GM12878 (cell line): ENCODE results near the gene PPIG. TPM values are rescaled to one million over a fixed set of nuclear protein-coding genes. Genes with fewer than 3 reads are reported as not detected.

Experiments used
- ATAC-seq: fragments of 200-7000 bp; cut with Tn5 transposase; 3 replicates; pipeline ENCODE4 v1.9.1; 2020; ENCODE audit warnings: mild to moderate bottlenecking, moderate library complexity
- BruUV-seq: library from RNA; stranded (reverse); fragments of 400-500 nt; replicated peaks from 2 replicates; lab custom pipeline; 2021; lab: Mats Ljungman, UMichigan
- CTCF ChIA-PET: fragments of 300-600 bp; sonication (Branson Sonifier 250); formaldehyde crosslinking; extraction: SDS; loops from one replicate; lab custom pipeline; 2021; ENCODE audit warnings: inconsistent platforms; lab: Yijun Ruan, JAX
- POLR2A ChIA-PET: fragments of 350-600 bp; formaldehyde crosslinking; extraction: SDS; loops from one replicate; lab custom pipeline; 2021; ENCODE audit warnings: inconsistent platforms; lab: Charles Lee
- RAD21 ChIA-PET: fragments of 300-600 bp; sonication (Branson Sonifier 250); formaldehyde crosslinking; loops from one replicate; lab custom pipeline; 2023; ENCODE audit warnings: antibody characterized with exemption; ENCODE audit not compliant: unreplicated experiment; lab: Charles Lee
- SMC1A ChIA-PET: fragments of 300-600 bp; sonication (Branson Sonifier 250); formaldehyde crosslinking; loops from one replicate; lab custom pipeline; 2023; ENCODE audit not compliant: unreplicated experiment, uncharacterized antibody; lab: Charles Lee
- DNase-seq: peaks from one replicate; pipeline ENCODE4 v3.0.0-alpha.2; 2011; ENCODE audit warnings: low read depth, low spot score
- FAIRE-seq: peaks from 3 replicates; lab custom pipeline; 2011; peaks lifted over from hg19 to GRCh38; lab: Jason Lieb, UNC
- H2AFZ ChIP-seq: 2 replicates; pipeline ENCODE4 v1.6.0; 2011; ENCODE audit warnings: low read depth, low read length, control low read depth; ENCODE audit not compliant: control insufficient read depth
- H3K27ac ChIP-seq: 2 replicates; pipeline ENCODE4 v1.5.1; 2011; ENCODE audit warnings: control low read depth; ENCODE audit not compliant: control insufficient read depth, insufficient read depth
- H3K27me3 ChIP-seq, 2 experiments: replicated peaks in 1 of 2; 2 replicates each; pipeline versions ENCODE4 v1.6.0 to v1.6.1; 2011; ENCODE audit warnings: low read length in 1 of 2; ENCODE audit not compliant: control insufficient read depth in 2 of 2, insufficient read depth in 2 of 2
- H3K36me3 ChIP-seq, 2 experiments: 2 replicates each; pipeline ENCODE4 v1.5.1; 2011; ENCODE audit warnings: low read length in 1 of 2; ENCODE audit not compliant: control insufficient read depth in 2 of 2, insufficient read depth in 2 of 2
- H3K4me1 ChIP-seq: 2 replicates; pipeline ENCODE4 v1.6.1; 2011; ENCODE audit warnings: mild to moderate bottlenecking, low read length, moderate library complexity, mixed read lengths; ENCODE audit not compliant: control insufficient read depth, insufficient read depth
- H3K4me2 ChIP-seq: 2 replicates; pipeline ENCODE4 v1.6.0; 2011; ENCODE audit warnings: control low read depth; ENCODE audit not compliant: control insufficient read depth, insufficient read depth
- H3K4me3 ChIP-seq: fragments of 200-600 bp; sonication (generic); 2 replicates; pipeline ENCODE4 v1.5.1; 2016
- H3K79me2 ChIP-seq: 2 replicates; pipeline ENCODE4 v1.6.0; 2011; ENCODE audit warnings: low read length; ENCODE audit not compliant: control insufficient read depth, insufficient read depth
- H3K9ac ChIP-seq: 2 replicates; pipeline ENCODE4 v1.8.0; 2011; ENCODE audit warnings: low read length, control low read depth, mixed read lengths; ENCODE audit not compliant: control insufficient read depth, insufficient read depth
- H3K9me3 ChIP-seq: replicated peaks from 3 replicates; pipeline ENCODE4 v1.5.1; 2011; ENCODE audit warnings: mild to moderate bottlenecking, low read length; ENCODE audit not compliant: control insufficient read depth, insufficient read depth
- H4K20me1 ChIP-seq: 2 replicates; pipeline ENCODE4 v1.6.0; 2011; ENCODE audit not compliant: control insufficient read depth, insufficient read depth
- GABPA ChIP-seq: IDR thresholded peaks from 2 replicates; pipeline ENCODE4 v1.6.1; 2014; ENCODE audit warnings: antibody characterized with exemption, low read depth, mild to moderate bottlenecking, inconsistent platforms
- HDGF ChIP-seq: fragments of 450-650 bp; IDR thresholded peaks from 2 replicates; pipeline ENCODE4 v1.6.1; 2016; ENCODE audit warnings: antibody characterized with exemption
- NRF1 ChIP-seq: conservative IDR thresholded peaks from 2 replicates; pipeline ENCODE4 v1.6.1; 2011; ENCODE audit warnings: mild to moderate bottlenecking, low read depth, low read length, improper control_type of control experiment
- RCOR1 ChIP-seq: conservative IDR thresholded peaks from 2 replicates; pipeline ENCODE4 v1.6.1; 2012; ENCODE audit warnings: low read depth, low read length, improper control_type of control experiment
- YY1 ChIP-seq: IDR thresholded peaks from 2 replicates; pipeline ENCODE4 v1.6.1; 2011; ENCODE audit warnings: low read depth, mild to moderate bottlenecking, low read length
- WGBS: methylation state at CpG from one replicate; pipeline ENCODE4 v1.1.6; 2016; ENCODE audit warnings: low lambda C conversion rate; ENCODE audit not compliant: insufficient replicate concordance, insufficient coverage; ENCODE audit errors: missing lambda C conversion rate; 5-methylcytosine and 5-hydroxymethylcytosine counted together
- in situ Hi-C: fragments of 300-500 bp; cut with MboI; formaldehyde crosslinking; loops from 9 replicates; pipeline ENCODE4 v1.14.3; 2018; ENCODE audit warnings: mixed read lengths
- intact Hi-C: fragments of 100-400 bp; cut with micrococcal nuclease; formaldehyde crosslinking; loops from one replicate; pipeline ENCODE4 v1.14.2; 2022; ENCODE audit not compliant: unreplicated experiment
- polyA plus RNA-seq, 11 experiments: library from polyadenylated mRNA; depleted of rRNA in 4 of 11; unstranded in 6 of 11; stranded (reverse) in 5 of 11; fragments of >200 nt; fragmentation: Nextera tagmentation in 4 of 11; fragmentation: Illumina TruSeq in 1 of 11; extraction: Ambion mirVana in 4 of 11; extraction: Trizol in 1 of 11; gene quantifications; 1 replicate in 1 of 11; 2 replicates in 10 of 11; pipeline versions ENCODE4 v1.2.1 to v1.2.3, GENCODE V29; 2011 to 2016; ENCODE audit warnings: inconsistent platforms in 2 of 11, missing spikeins in 2 of 11, low read depth in 1 of 11
- total RNA-seq, 4 experiments: library from RNA; depleted of rRNA in 3 of 4; stranded (reverse); fragments of >200 nt in 3 of 4; fragmentation: Illumina TruSeq in 1 of 4; extraction: Trizol in 1 of 4; gene quantifications; 2 replicates each; pipeline versions ENCODE4 v1.2.1 to v1.2.3, GENCODE V29; 2013 to 2021

PPIG gene
- total and polyA plus RNA-seq, 10 of the 15 experiments (the other 5 are each of a cell fraction or from before 2014, with no cell fraction given): 22.3 to 147 (median 95.2) TPM

DNA sequence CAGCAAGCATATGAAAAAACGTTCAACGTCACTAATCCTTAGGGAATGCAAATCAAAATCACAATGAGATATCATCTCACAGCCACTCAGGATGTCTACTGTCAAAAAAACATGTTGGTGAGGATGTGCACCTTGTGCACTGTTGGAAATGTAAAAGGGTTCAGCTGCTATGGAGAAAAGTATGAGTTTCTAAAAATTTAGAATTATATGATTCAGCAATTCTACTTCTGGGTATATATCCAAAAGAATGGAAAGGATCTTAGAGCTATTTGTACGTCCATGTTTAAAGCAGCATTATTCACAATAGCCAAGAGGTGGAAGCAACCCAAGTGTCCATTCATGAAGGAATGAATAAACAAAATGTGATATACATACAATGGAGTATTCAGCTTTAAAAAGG, 60.0 kb downstream of the PPIG start:
- 92% methylated on average over 3 of the region's 3 CpGs for WGBS
- intact Hi-C loops: no loop called here
- DNase-seq (no peak), FAIRE-seq (no peak), ATAC-seq (no peak)
- in situ Hi-C loops: no loop called here
- BruUV-seq: no TSS peak
- H3K27me3 ChIP-seq: no peaks in the 10 kb centered on the region
- no peak overlapping the region for H3K27ac ChIP-seq
- H4K20me1 ChIP-seq: no peaks in the 10 kb centered on the region
- H3K36me3 ChIP-seq: no peaks in the 10 kb centered on the region
- no peak overlapping the region for H3K4me2 ChIP-seq
- H3K9me3 ChIP-seq: no peaks in the 10 kb centered on the region
- H3K4me1 ChIP-seq: no peaks in the 10 kb centered on the region
- H3K9ac ChIP-seq: no peak overlapping the region
- TF ChIP-seq YY1: no peak
- TF ChIP-seq NRF1: no peak
- H3K79me2 ChIP-seq: no peaks in the 10 kb centered on the region
- ChIA-PET RAD21 (interaction anchor here (0.6 to 1.0 kb wide), 2 partner anchors 14 to 29 kb away, joined by 3 read pairs; no protein-coding TSS in a partner anchor), SMC1A (interaction anchor here (0.7 to 1.1 kb wide), 2 partner anchors 21 to 24 kb away, joined by 3 read pairs; no protein-coding TSS in a partner anchor), CTCF (interaction anchor here (0.6 kb wide), 1 partner anchor 222 kb away, joined by 3 read pairs; no protein-coding TSS in a partner anchor), POLR2A (no interaction called here)
- H3K4me3 ChIP-seq: no peak overlapping the region
- no peak overlapping the region for H2AFZ ChIP-seq

DNA sequence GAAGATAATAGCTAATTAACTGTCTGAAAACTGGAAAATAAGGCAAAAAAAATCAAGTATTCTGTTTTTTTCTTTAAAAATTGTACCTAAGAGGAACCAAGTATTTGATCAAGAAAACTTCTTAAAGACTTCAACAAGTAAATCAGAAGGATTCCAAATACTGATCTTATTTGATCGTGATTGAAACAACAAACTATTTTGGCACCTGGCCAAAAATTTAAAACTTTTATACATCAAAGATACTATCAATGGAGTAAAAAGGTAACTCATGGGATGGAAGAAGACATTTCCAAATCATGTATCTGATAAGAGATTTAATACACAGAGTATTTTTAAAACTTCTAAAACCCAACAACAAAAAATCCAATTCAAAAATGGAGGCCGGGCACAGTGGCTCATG, 63.3 kb downstream of the PPIG start:
- in situ Hi-C loops: no loop called here
- H3K4me2 ChIP-seq: no peak overlapping the region
- ChIA-PET RAD21 (no interaction called here), CTCF (interaction anchor here (0.6 kb wide), 1 partner anchor 1207 kb away, joined by 3 read pairs; no protein-coding TSS in a partner anchor), POLR2A (no interaction called here), SMC1A (no interaction called here)
- TF ChIP-seq HDGF: no peak
- TF ChIP-seq GABPA: no peak
- TF ChIP-seq RCOR1: no peak
- no peak overlapping the region for H3K4me3 ChIP-seq
- H3K27me3 ChIP-seq: no peaks in the 10 kb centered on the region
- H3K9ac ChIP-seq: no peak overlapping the region
- no peaks in the 10 kb centered on the region for H3K79me2 ChIP-seq
- no peak overlapping the region for H3K27ac ChIP-seq
- H3K36me3 ChIP-seq: no peaks in the 10 kb centered on the region
- BruUV-seq: no TSS peak
- H4K20me1 ChIP-seq: no peaks in the 10 kb centered on the region
- H3K4me1 ChIP-seq: no peaks in the 10 kb centered on the region
- FAIRE-seq: no peak
- no peak for ATAC-seq
- no peak overlapping the region for H2AFZ ChIP-seq
- 90% methylated on average over 2 of the region's 2 CpGs for WGBS
- DNase-seq: no peak
- H3K9me3 ChIP-seq: no peaks in the 10 kb centered on the region
- intact Hi-C loops: no loop called here
